K562 (cell line): ENCODE data around the gene GLTP. TPM values are rescaled to one million over a fixed set of nuclear protein-coding genes. Genes with fewer than 3 reads are reported as not detected.

Experiments
- ARNT ChIP-seq, 2 experiments: fragments of 450-650 bp; IDR thresholded peaks; 2 replicates each; pipeline ENCODE4 v1.6.1; 2016; ENCODE audit warnings: mild to moderate bottlenecking in 1 of 2
- FOXM1 ChIP-seq, 2 experiments: fragments of 450-650 bp in 1 of 2; sonication (generic) in 1 of 2; formaldehyde crosslinking in 1 of 2; IDR thresholded peaks; 2 replicates each; pipeline versions ENCODE4 v1.6.1 to v1.9.0; 2017 to 2022; ENCODE audit warnings: low read depth in 2 of 2, mild to moderate bottlenecking in 2 of 2, missing genetic modification reagents in 1 of 2, moderate library complexity in 1 of 2
- GTF2E2 ChIP-seq: fragments of 200-800 bp; sonication (Bioruptor generic); IDR thresholded peaks from 2 replicates; pipeline ENCODE4 v1.6.1; 2016; ENCODE audit warnings: missing genetic modification characterization, missing compliant biosample characterization
- KDM4B ChIP-seq, 2 experiments: fragments of 450-650 bp in 1 of 2; sonication (generic) in 1 of 2; IDR thresholded peaks; 2 replicates each; pipeline ENCODE4 v1.6.1; 2016 to 2017; ENCODE audit warnings: borderline replicate concordance in 2 of 2, antibody characterized with exemption in 1 of 2, low read depth in 1 of 2, mild to moderate bottlenecking in 1 of 2
- L3MBTL2 ChIP-seq: fragments of 450-650 bp; IDR thresholded peaks from 2 replicates; pipeline ENCODE4 v1.6.1; 2016; ENCODE audit warnings: mild to moderate bottlenecking, moderate library complexity
- NELFE ChIP-seq: IDR thresholded peaks from 2 replicates; pipeline ENCODE4 v1.6.1; 2011; ENCODE audit warnings: mild to moderate bottlenecking; ENCODE audit not compliant: insufficient read depth, insufficient read length
- SNRNP70 ChIP-seq: fragments of 200-400 bp; formaldehyde crosslinking; optimal IDR thresholded peaks from 2 replicates; pipeline ENCODE3; 2017; ENCODE audit warnings: low read depth, low read length
- TCF7 ChIP-seq: sonication (generic); IDR thresholded peaks from 2 replicates; pipeline ENCODE4 v1.6.1; 2016; ENCODE audit warnings: antibody characterized with exemption, borderline replicate concordance
- ZBTB17 ChIP-seq: fragments of 450-650 bp; formaldehyde crosslinking; IDR thresholded peaks from 2 replicates; pipeline ENCODE4 v1.4.0; 2020; ENCODE audit warnings: mild to moderate bottlenecking
- ZHX1 ChIP-seq: fragments of 150-350 bp; conservative IDR thresholded peaks from 2 replicates; pipeline ENCODE4 v1.6.1; 2014; ENCODE audit warnings: low read length
- ZNF133 ChIP-seq: fragments of 250-450 bp; sonication (Bioruptor Pico); IDR thresholded peaks from 2 replicates; pipeline ENCODE4 v1.4.0; 2020; ENCODE audit warnings: mild to moderate bottlenecking
- ZNF277 ChIP-seq: fragments of 250-450 bp; sonication (Bioruptor Pico); IDR thresholded peaks from 2 replicates; pipeline ENCODE4 v1.8.0; 2022; ENCODE audit warnings: inconsistent platforms, mild to moderate bottlenecking, moderate library complexity, borderline replicate concordance
- polyA plus RNA-seq, 8 experiments: library from polyadenylated mRNA; depleted of rRNA in 4 of 8; stranded (reverse) in 5 of 8; unstranded in 3 of 8; fragments of >200 nt; fragmentation: Nextera tagmentation in 2 of 8; fragmentation: Illumina TruSeq in 1 of 8; extraction: Ambion mirVana in 2 of 8; extraction: Trizol in 1 of 8; gene quantifications; 2 replicates each; pipeline versions ENCODE4 v1.2.1 to v1.2.3, GENCODE V29; 2011 to 2014; ENCODE audit warnings: inconsistent platforms in 1 of 8, missing spikeins in 1 of 8
- total RNA-seq, 7 experiments: library from RNA; depleted of rRNA in 6 of 7; stranded (reverse); fragments of >200 nt in 6 of 7; fragmentation: Illumina TruSeq in 2 of 7; extraction: Trizol in 2 of 7; gene quantifications; 2 replicates each; pipeline versions ENCODE4 v1.2.1 to v1.2.3, GENCODE V29; 2011 to 2021; ENCODE audit warnings: low replicate concordance in 1 of 7
- TF ChIP-seq, protein P1 (sequence below): fragments of 250-450 bp; sonication (Bioruptor Pico); IDR thresholded peaks from 2 replicates; pipeline ENCODE4 v1.5.1; 2021; ENCODE audit warnings: mild to moderate bottlenecking
- TF ChIP-seq, protein P2 (sequence below): sonication (generic); formaldehyde crosslinking; IDR thresholded peaks from 2 replicates; pipeline ENCODE4 v1.8.0; 2023; ENCODE audit warnings: mild to moderate bottlenecking, missing genetic modification reagents
- TF ChIP-seq, protein P3 (sequence below): fragments of 450-650 bp; IDR thresholded peaks from 2 replicates; pipeline ENCODE4 v1.6.1; 2016; ENCODE audit warnings: missing biosample characterization, missing genetic modification characterization

GLTP gene
- total and polyA plus RNA-seq, 9 of the 15 experiments (the other 6 are each of a cell fraction or from before 2014, with no cell fraction given) = 4.4 to 8.3 (median 6.1) TPM

DNA sequence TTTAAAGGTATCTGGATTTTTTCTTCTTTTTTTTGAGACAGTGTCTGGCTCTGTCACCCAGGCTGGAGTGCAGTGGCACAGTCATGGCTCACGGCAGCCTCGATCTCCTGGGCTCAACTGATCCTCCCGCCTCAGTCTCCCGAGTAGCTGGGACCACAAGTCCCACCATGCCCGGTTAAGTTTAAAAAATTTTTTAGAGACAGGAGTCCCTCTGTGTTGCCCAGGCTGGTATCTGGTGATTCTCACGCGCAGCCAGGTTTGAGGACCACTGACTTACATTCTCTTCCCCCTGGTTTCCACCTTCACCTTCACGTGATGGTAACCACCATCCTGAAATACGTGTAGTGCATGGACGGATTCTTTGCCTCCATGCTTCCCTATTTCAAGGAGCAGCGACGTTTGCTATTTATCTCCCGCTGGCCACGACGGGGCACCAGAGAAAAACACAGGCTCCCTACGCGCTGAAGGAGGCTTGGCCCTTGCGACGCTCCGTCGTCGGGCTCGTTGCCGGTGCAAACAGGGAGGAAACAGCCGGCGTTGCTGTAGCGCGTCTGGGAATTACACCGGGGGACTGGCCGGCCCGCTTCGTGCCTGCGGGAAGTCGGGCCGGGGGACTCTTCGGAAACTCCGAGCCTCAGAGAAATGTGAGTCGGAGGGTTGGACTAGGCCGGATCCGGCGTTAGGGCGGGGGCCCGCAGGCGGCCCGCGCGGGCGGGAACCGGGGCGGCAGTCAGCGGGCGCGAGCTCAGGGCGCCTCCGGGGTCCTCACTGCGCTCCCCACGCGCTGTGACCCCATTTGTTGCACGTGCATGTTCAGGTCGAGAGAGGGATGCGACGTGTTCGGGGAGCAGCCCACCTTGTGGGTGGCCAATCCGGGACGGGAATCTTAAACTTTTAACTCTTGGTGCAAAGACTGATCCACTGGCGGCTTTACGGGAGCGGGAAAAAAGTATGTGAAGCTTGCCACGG lies 19.7 kb upstream of the GLTP start, which contains the start of gene TCHP (continued):
- TF ChIP-seq, protein P1, sequence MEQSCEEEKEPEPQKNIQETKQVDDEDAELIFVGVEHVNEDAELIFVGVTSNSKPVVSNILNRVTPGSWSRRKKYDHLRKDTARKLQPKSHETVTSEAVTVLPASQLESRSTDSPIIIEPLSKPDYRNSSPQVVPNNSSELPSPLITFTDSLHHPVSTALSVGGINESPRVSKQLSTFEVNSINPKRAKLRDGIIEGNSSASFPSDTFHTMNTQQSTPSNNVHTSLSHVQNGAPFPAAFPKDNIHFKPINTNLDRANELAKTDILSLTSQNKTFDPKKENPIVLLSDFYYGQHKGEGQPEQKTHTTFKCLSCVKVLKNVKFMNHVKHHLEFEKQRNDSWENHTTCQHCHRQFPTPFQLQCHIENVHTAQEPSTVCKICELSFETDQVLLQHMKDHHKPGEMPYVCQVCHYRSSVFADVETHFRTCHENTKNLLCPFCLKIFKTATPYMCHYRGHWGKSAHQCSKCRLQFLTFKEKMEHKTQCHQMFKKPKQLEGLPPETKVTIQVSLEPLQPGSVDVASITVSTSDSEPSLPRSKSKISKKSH (CRISPR knock-in tag) = no peak
- no peak for TF ChIP-seq ZNF277 (CRISPR knock-in tag)
- TF ChIP-seq ZNF133 = no peak
- TF ChIP-seq, protein P2, sequence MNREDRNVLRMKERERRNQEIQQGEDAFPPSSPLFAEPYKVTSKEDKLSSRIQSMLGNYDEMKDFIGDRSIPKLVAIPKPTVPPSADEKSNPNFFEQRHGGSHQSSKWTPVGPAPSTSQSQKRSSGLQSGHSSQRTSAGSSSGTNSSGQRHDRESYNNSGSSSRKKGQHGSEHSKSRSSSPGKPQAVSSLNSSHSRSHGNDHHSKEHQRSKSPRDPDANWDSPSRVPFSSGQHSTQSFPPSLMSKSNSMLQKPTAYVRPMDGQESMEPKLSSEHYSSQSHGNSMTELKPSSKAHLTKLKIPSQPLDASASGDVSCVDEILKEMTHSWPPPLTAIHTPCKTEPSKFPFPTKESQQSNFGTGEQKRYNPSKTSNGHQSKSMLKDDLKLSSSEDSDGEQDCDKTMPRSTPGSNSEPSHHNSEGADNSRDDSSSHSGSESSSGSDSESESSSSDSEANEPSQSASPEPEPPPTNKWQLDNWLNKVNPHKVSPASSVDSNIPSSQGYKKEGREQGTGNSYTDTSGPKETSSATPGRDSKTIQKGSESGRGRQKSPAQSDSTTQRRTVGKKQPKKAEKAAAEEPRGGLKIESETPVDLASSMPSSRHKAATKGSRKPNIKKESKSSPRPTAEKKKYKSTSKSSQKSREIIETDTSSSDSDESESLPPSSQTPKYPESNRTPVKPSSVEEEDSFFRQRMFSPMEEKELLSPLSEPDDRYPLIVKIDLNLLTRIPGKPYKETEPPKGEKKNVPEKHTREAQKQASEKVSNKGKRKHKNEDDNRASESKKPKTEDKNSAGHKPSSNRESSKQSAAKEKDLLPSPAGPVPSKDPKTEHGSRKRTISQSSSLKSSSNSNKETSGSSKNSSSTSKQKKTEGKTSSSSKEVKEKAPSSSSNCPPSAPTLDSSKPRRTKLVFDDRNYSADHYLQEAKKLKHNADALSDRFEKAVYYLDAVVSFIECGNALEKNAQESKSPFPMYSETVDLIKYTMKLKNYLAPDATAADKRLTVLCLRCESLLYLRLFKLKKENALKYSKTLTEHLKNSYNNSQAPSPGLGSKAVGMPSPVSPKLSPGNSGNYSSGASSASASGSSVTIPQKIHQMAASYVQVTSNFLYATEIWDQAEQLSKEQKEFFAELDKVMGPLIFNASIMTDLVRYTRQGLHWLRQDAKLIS (CRISPR knock-in tag) = peak; percentile 71; the same call in 1 of the 2 replicates
- 0 out of 2 replicates have a peak, but pooled peaks have one; percentile 29 for TF ChIP-seq FOXM1 (IDR thresholded peaks at IDR 0.05; ENCODE audit: low read depth)
- no peak; the same call in 1 of the 2 replicates for TF ChIP-seq FOXM1 (CRISPR knock-in tag; IDR thresholded peaks at IDR 0.05; ENCODE audit: low read depth)
- TF ChIP-seq GTF2E2 = peak; percentile 64; the same call in 1 of the 2 replicates
- no peak; a peak in 1 of 4 replicates for TF ChIP-seq ARNT (IDR thresholded peaks at IDR 0.05)
- TF ChIP-seq ZBTB17 (CRISPR knock-in tag) = no peak
- TF ChIP-seq, protein P3, sequence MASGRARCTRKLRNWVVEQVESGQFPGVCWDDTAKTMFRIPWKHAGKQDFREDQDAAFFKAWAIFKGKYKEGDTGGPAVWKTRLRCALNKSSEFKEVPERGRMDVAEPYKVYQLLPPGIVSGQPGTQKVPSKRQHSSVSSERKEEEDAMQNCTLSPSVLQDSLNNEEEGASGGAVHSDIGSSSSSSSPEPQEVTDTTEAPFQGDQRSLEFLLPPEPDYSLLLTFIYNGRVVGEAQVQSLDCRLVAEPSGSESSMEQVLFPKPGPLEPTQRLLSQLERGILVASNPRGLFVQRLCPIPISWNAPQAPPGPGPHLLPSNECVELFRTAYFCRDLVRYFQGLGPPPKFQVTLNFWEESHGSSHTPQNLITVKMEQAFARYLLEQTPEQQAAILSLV (tag) = no peak
- no peak; the same call in 1 of the 2 replicates for TF ChIP-seq TCF7
- no peak for TF ChIP-seq SNRNP70
- peak; percentile 80; the same call in 1 of the 2 replicates for TF ChIP-seq ZHX1
- TF ChIP-seq L3MBTL2 = peak; percentile 91
- no peak for TF ChIP-seq KDM4B (IDR thresholded peaks at IDR 0.05; ENCODE audit: borderline replicate concordance in 2 of 2, low read depth in 1 of 2)
- TF ChIP-seq NELFE = no peak
